ENCODE data around the gene C1orf21.
"Not testable (repeated sequence)": the region's sequence is repeated elsewhere in the genome, so short reads cannot be mapped to it uniquely, and the experiment has no call there.

The C1orf21 gene

DNA sequence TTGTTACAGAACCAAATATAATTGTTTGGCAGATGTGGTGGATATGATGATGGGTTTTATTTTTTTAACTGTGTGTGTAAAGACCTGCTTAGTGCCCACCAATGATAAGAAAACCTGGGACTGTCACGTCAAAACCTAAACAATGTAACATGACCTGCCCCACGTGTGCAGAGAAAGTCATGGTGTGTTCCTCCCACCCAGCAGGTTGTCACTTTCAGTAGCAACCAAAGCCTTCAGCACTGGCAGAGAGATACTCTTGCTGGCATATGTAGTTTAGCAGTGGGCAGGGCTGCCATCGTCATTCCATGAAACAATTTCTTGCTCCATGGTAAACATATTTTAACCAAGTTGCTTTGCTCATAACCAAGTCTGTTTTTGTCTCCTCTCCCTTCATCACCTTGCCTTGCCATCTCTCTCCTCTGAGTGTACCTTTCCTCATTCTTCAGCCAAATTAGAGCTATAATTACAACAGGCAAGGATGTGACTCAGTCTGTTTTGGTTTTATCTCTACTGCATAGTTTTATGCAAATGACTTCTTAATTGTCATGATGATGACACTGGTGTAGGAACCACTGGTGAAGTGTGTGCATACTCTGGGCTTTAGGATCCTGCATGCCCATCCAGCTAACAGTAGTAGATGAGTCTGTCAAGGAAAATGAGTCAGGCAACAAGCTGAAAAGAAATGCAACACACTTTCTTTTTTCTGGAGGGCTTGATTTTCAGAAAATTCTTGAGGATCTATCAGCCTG, 217.5 kb downstream of the C1orf21 start:
- DNase-seq (ENCODE audit: low spot score in 2 of 2) (no peak), ATAC-seq (replicated peaks; ENCODE audit: extremely low read depth, poor library complexity, severe bottlenecking) (no peak)
- no peak overlapping the region for H3K4me3 Mint-ChIP-seq
- no peaks in the 10 kb centered on the region for H3K27me3 Mint-ChIP-seq
- no peaks in the 10 kb centered on the region for H3K9me3 Mint-ChIP-seq
- peaks cover 4% of the 10 kb centered on the region for H3K36me3 Mint-ChIP-seq (ENCODE audit: insufficient read depth)
- peaks cover 6% of the 10 kb centered on the region for H3K4me1 Mint-ChIP-seq
- no peak overlapping the region for H3K27ac Mint-ChIP-seq (ENCODE audit: low read depth)

DNA sequence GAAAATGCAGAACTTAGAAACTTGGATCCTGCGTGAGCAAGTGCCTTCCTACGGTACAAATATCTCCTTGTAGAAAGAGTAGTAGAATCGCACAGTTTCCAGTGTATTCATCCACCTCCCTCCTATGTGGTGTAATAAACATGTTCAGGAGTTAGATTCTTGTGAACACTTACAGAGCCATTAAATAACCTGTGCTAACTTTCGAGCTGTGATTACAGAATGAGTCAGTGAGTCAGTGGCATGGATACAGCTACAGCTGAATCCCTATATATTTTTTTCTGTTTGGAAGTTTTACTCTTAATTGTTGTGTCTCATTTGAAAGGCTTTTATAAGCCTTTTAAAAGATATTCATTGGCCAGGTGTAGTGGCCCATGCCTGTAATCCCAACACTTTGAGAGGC, 219.1 kb downstream of the C1orf21 start:
- H3K4me1 Mint-ChIP-seq = peaks cover 6% of the 10 kb centered on the region
- DNase-seq (ENCODE audit: low spot score in 2 of 2) (no peak), ATAC-seq (replicated peaks; ENCODE audit: extremely low read depth, poor library complexity, severe bottlenecking) (no peak)

DNA sequence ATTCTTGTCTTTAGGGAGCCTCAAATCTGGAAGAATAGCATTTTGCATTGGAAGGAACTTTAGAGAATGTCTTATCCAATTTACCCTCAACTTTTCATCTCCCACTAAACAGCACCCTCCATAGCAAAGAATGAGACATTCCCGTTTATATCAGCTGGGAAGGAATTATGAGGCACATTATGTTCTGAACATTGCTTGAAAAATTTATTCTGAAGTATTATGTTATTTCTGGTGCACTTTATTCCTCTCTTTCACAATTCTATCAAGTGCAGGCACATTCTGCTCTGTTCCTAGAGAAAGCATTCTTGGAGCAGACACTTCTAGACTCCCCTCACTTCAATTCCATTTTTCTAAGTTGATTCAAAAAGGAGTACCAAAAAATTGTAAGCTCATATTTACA, 220.0 kb downstream of the C1orf21 start:
- Mint-ChIP-seq H3K36me3 (ENCODE audit: insufficient read depth) (peaks cover 7% of the 10 kb centered on the region), H3K4me1 (peaks cover 6% of the 10 kb centered on the region), H3K27ac (ENCODE audit: low read depth) (no peak overlapping the region), H3K9me3 (no peaks in the 10 kb centered on the region), H3K27me3 (no peaks in the 10 kb centered on the region), H3K4me3 (no peak overlapping the region)
- DNase-seq (ENCODE audit: low spot score in 2 of 2) (no peak), ATAC-seq (replicated peaks; ENCODE audit: extremely low read depth, poor library complexity, severe bottlenecking) (no peak)

More for the DNA sequence above, 219.1 kb downstream of the C1orf21 start:
- no peaks in the 10 kb centered on the region for H3K27me3 Mint-ChIP-seq
- no peak overlapping the region for H3K4me3 Mint-ChIP-seq
- H3K36me3 Mint-ChIP-seq (ENCODE audit: insufficient read depth) = peaks cover 4% of the 10 kb centered on the region
- no peaks in the 10 kb centered on the region for H3K9me3 Mint-ChIP-seq
- H3K27ac Mint-ChIP-seq (ENCODE audit: low read depth) = no peak overlapping the region

DNA sequence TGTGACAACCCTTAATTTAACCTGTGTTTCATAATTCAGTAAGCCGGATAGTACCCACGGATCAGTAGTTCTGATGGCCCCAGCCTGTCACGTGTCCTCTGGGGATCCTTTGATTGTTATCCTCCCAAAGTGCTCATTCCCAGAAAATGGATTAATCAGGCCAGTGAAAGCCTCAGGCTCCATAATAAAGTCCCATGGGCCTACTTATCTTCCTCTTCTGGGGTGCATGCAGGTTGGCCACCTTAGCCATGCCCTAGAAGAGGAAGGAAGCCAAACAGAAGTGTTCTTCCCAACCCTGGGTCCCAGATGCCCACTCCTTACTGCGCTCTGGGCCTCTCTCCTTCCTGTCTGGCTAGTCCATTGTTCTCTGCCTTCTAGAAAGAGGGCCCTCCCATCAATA, 221.8 kb downstream of the C1orf21 start:
- H3K9me3 Mint-ChIP-seq = no peaks in the 10 kb centered on the region
- no peak for ATAC-seq (replicated peaks; ENCODE audit: extremely low read depth, poor library complexity, severe bottlenecking)
- no peak overlapping the region for H3K4me3 Mint-ChIP-seq
- peaks cover 9% of the 10 kb centered on the region for H3K36me3 Mint-ChIP-seq (ENCODE audit: insufficient read depth)
- DNase-seq (ENCODE audit: low spot score in 2 of 2) = no peak
- H3K27me3 Mint-ChIP-seq = no peaks in the 10 kb centered on the region
- peaks cover 6% of the 10 kb centered on the region for H3K4me1 Mint-ChIP-seq
- H3K27ac Mint-ChIP-seq (ENCODE audit: low read depth) = no peak overlapping the region

DNA sequence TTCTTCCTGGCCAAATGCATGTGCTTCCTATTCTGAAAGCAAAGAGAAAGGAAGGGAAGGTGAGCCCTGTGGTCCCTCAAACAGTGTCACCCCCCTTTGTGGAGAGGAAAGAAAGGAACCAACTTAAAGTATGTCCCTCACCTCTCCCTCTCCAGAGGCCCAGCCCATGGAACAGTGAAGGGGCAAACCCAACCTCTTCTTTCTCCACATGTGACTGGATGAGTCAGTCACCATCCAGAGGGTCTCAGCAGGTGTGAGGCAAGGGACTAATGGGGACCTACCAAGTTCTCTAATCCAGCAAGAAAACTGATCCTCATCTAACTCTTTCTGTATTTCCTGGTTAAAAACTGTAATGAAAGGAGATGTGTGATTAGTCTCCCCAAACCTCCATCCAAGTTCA, 222.2 kb downstream of the C1orf21 start:
- no peak for DNase-seq (ENCODE audit: low spot score in 2 of 2)
- Mint-ChIP-seq H3K27me3 (no peaks in the 10 kb centered on the region), H3K27ac (ENCODE audit: low read depth) (no peak overlapping the region)

DNA sequence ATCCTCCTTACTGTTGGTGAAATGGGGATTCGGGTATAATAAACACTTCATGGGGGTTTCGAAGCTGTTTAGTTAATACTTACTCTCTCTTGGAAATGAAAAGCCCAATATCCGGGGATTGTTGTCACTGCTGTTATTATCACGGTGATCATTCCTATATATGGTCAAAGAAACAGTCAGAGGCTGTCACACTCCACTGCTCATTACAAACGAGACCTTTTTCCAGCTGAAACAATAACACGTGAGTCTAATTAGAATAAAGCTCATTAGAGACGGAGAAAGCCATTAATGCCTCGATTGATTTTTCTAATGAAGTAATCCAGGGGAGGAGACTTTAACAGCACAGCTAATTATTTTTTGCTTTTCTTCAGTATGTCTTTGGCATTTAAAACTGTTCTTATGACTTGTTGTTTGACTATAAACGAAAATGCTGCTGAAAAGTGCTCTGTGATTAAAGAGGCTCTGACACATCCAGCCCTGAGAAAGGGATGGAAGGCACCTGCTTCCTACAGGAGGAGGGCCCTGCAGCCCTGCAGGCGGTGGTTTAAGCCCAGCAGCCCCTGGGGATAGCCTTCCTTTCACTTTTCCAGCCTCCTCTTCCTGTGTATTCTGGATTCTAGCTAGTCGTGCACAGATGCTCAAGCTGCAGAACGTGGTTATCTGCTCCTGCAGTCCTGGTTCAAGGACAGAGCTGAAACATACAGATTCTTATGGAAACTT, 224.2 kb downstream of the C1orf21 start:
- Mint-ChIP-seq H3K4me3 (no peak overlapping the region), H3K27me3 (no peaks in the 10 kb centered on the region), H3K9me3 (no peaks in the 10 kb centered on the region), H3K4me1 (peaks cover 13% of the 10 kb centered on the region), H3K36me3 (ENCODE audit: insufficient read depth) (peaks cover 7% of the 10 kb centered on the region), H3K27ac (ENCODE audit: low read depth) (no peak overlapping the region)
- ATAC-seq (replicated peaks; ENCODE audit: extremely low read depth, poor library complexity, severe bottlenecking) (no peak), DNase-seq (ENCODE audit: low spot score in 2 of 2) (no peak)

More for the DNA sequence above, 222.2 kb downstream of the C1orf21 start:
- Mint-ChIP-seq H3K4me3 (no peak overlapping the region), H3K9me3 (no peaks in the 10 kb centered on the region), H3K4me1 (peaks cover 6% of the 10 kb centered on the region), H3K36me3 (ENCODE audit: insufficient read depth) (peaks cover 9% of the 10 kb centered on the region)
- ATAC-seq (replicated peaks; ENCODE audit: extremely low read depth, poor library complexity, severe bottlenecking) = no peak

DNA sequence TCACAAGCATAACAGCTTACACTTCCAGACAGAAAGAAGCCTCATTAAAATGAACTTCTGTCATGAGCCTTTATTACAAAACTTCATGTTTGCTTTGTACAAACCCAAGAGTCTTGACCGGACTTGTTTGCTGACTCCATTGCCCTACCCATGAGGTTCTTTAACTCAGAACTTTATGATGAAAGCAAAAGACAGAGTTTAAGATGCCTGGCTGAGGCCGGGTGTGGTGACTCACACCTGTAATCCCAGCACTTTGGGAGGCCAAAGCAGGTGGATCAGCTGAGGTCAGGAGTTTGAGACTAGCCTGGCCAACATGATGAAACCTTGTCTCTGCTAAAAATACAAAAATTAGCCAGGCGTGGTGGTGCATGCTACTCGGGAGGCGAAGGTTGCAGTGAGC, 225.4 kb downstream of the C1orf21 start:
- H3K27ac Mint-ChIP-seq (ENCODE audit: low read depth); H3K36me3 Mint-ChIP-seq (ENCODE audit: insufficient read depth); H3K9me3 Mint-ChIP-seq; H3K4me3 Mint-ChIP-seq; ATAC-seq (replicated peaks; ENCODE audit: extremely low read depth, poor library complexity, severe bottlenecking); H3K27me3 Mint-ChIP-seq; DNase-seq (ENCODE audit: low spot score in 2 of 2); H3K4me1 Mint-ChIP-seq: not testable (repeated sequence)

DNA sequence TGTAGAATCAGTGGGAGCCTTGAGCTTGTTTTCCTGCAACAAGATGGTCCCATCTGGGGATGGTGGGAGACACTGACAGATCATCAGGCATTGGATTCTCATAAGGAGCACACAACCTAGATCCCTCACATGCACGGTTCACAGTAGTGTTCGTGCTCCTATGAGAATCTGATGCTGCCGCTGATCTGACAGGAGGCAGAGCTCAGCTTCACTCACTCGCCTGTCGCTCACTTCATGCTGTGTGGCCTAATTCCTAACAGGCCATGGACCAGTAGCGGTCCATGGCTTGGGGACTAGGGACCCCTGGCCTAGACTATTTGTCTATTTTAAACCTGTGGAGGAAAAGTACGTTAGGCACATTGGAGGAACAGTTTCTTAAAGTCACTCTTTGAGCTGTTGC, 227.8 kb downstream of the C1orf21 start:
- no peak for ATAC-seq (replicated peaks; ENCODE audit: extremely low read depth, poor library complexity, severe bottlenecking)
- H3K27ac Mint-ChIP-seq (ENCODE audit: low read depth) = no peak overlapping the region
- no peaks in the 10 kb centered on the region for H3K9me3 Mint-ChIP-seq
- H3K4me1 Mint-ChIP-seq = peaks cover 7% of the 10 kb centered on the region
- H3K36me3 Mint-ChIP-seq (ENCODE audit: insufficient read depth) = peaks cover 15% of the 10 kb centered on the region
- no peak for DNase-seq (ENCODE audit: low spot score in 2 of 2)
- H3K27me3 Mint-ChIP-seq = no peaks in the 10 kb centered on the region
- no peak overlapping the region for H3K4me3 Mint-ChIP-seq

DNA sequence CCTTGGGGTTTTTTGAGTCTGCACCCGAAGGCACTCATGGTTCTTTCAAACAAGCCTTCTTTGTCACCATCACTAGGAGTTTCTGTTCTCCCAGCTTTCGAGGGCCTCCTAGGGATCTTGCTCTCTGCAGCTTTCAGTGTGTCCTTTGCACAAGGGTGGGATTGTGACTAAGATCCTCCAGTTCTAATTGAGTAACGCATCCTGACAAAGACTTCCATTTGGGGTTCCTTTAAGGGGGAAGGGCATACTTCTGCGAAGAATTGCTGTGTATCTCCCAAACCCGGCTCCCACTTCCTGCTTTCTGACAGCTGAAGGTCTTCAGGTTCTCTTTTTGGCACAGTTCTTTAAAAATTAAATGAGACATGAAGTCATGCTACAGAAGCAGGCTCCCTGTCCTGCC, 228.5 kb downstream of the C1orf21 start:
- no peak for DNase-seq (ENCODE audit: low spot score in 2 of 2)
- H3K27me3 Mint-ChIP-seq = no peaks in the 10 kb centered on the region

DNA sequence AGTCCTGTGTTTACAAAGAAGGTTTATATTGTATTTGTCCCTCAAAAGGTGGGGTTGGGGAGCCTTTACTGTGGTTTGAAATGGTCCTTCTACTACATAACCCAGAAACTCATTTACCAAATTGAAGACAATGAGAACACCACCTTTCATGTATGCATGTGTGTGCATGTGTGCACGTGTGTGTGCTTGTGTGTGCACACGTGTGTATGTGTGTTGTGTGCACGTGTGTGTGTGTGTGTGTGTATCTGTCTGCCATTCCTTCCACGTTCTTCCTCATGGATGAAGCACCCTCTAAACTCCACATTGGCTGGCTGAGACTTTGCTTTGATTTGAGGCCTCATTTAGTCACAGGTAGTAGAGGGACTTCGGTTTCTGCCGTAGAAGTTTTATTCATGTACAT, 229.7 kb downstream of the C1orf21 start:
- no peak overlapping the region for H3K4me3 Mint-ChIP-seq
- H3K27ac Mint-ChIP-seq (ENCODE audit: low read depth) = no peak overlapping the region
- no peaks in the 10 kb centered on the region for H3K27me3 Mint-ChIP-seq
- DNase-seq (ENCODE audit: low spot score in 2 of 2) = no peak
- peaks cover 16% of the 10 kb centered on the region for H3K36me3 Mint-ChIP-seq (ENCODE audit: insufficient read depth)
- no peak for ATAC-seq (replicated peaks; ENCODE audit: extremely low read depth, poor library complexity, severe bottlenecking)
- H3K9me3 Mint-ChIP-seq = no peaks in the 10 kb centered on the region
- peaks cover 7% of the 10 kb centered on the region for H3K4me1 Mint-ChIP-seq

More for the DNA sequence above, 228.5 kb downstream of the C1orf21 start:
- Mint-ChIP-seq H3K36me3 (ENCODE audit: insufficient read depth) (peaks cover 16% of the 10 kb centered on the region), H3K9me3 (no peaks in the 10 kb centered on the region), H3K27ac (ENCODE audit: low read depth) (no peak overlapping the region), H3K4me3 (no peak overlapping the region), H3K4me1 (peaks cover 7% of the 10 kb centered on the region)
- ATAC-seq (replicated peaks; ENCODE audit: extremely low read depth, poor library complexity, severe bottlenecking) = no peak

DNA sequence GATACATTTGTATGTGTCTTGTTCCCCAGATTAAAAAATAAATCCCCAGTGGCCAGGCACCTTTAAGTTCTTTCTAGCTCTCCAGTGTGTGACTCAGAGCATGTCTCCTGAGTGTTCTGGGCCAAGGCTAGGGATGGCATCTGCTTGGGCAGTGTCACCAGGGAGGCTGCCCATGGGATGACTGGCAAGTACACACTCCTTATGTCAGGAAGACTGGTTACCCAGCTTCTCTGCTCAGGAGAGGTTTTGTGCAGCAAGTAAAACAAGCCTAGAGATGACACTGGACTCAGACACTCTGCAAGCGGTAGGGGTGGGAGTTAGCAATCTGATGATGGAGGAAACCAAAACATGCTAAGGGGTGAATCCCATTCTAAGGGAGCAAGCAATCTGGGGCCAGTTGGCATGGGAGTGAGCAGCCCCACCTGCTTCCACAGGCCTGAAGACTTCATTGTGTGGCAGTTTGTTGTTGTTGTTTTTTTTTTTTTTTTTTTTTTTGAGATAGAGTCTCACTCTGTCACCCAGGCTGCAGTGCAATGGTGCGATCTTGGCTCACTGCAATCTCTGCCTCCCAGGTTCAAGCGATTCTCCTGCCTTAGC, 230.7 kb downstream of the C1orf21 start:
- H3K27ac Mint-ChIP-seq (ENCODE audit: low read depth) = no peak overlapping the region

DNA sequence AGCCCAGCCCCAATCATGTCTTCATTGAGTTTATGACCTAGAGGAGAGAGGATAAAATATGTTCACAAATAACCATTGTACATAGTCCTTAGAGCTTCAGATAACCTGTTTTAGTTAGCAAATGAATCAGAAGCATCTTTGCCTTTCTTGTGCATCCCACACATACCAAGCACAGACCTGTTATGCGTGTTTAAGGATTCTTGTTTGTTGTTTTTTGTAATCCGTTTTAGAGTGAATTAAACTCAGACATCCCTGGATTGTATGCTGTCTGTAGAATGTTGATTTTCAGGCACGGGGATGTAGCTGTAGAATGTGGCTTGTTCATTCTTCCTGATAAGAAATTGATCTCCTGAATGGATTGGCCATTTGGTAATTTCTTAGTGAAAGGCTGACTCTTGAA, 232.0 kb downstream of the C1orf21 start:
- H3K9me3 Mint-ChIP-seq = no peaks in the 10 kb centered on the region
- H3K36me3 Mint-ChIP-seq (ENCODE audit: insufficient read depth) = peaks cover 23% of the 10 kb centered on the region
- ATAC-seq (replicated peaks; ENCODE audit: extremely low read depth, poor library complexity, severe bottlenecking) = no peak
- DNase-seq (ENCODE audit: low spot score in 2 of 2) = no peak
- H3K27ac Mint-ChIP-seq (ENCODE audit: low read depth) = no peak overlapping the region
- no peaks in the 10 kb centered on the region for H3K27me3 Mint-ChIP-seq
- H3K4me1 Mint-ChIP-seq = peaks cover 7% of the 10 kb centered on the region
- no peak overlapping the region for H3K4me3 Mint-ChIP-seq

More for the DNA sequence above, 230.7 kb downstream of the C1orf21 start:
- H3K36me3 Mint-ChIP-seq (ENCODE audit: insufficient read depth) = peaks cover 16% of the 10 kb centered on the region
- H3K9me3 Mint-ChIP-seq = no peaks in the 10 kb centered on the region
- no peak for ATAC-seq (replicated peaks; ENCODE audit: extremely low read depth, poor library complexity, severe bottlenecking)
- H3K27me3 Mint-ChIP-seq = no peaks in the 10 kb centered on the region
- no peak for DNase-seq (ENCODE audit: low spot score in 2 of 2)
- H3K4me3 Mint-ChIP-seq = no peak overlapping the region
- H3K4me1 Mint-ChIP-seq = peaks cover 7% of the 10 kb centered on the region

DNA sequence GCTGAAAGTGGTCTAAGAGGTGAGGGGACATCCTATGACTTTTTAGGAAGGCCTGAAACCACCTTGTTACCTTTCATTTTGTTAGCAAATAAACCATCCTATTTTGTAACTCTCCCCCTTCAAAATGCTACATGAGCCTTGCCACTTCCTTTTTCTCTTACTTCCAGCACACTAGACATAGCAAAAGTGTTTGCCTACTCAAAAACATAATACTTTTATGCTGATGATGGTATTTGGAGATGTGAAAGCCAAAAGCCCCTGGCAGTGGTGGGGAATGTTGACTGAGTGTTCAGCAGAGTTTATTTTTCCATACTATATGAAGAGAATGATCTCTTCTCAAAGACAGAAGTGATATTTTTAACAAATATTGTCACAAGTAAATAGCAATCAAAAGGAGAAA, 233.6 kb downstream of the C1orf21 start:
- Mint-ChIP-seq H3K27ac (ENCODE audit: low read depth) (no peak overlapping the region), H3K4me3 (no peak overlapping the region), H3K9me3 (no peaks in the 10 kb centered on the region), H3K36me3 (ENCODE audit: insufficient read depth) (peaks cover 26% of the 10 kb centered on the region), H3K27me3 (no peaks in the 10 kb centered on the region), H3K4me1 (no peaks in the 10 kb centered on the region)
- DNase-seq (ENCODE audit: low spot score in 2 of 2) = no peak
- ATAC-seq (replicated peaks; ENCODE audit: extremely low read depth, poor library complexity, severe bottlenecking) = no peak

Data from central memory CD8-positive, alpha-beta T cell (primary cell).